NK-92 treated with Interleukin-12 subunit alpha and Interleukin-12 subunit beta, amount 100 ng/mL, for 24 hours (cell line): ENCODE data around the gene EXOSC3.
"Not testable (repeated sequence)": the region's sequence is repeated elsewhere in the genome, so short reads cannot be mapped to it uniquely, and the experiment has no call there.

Experiments used
- DNase-seq: peaks from one replicate; lab custom pipeline; 2025; lab: John Stamatoyannopoulos, UW

EXOSC3 gene

DNA sequence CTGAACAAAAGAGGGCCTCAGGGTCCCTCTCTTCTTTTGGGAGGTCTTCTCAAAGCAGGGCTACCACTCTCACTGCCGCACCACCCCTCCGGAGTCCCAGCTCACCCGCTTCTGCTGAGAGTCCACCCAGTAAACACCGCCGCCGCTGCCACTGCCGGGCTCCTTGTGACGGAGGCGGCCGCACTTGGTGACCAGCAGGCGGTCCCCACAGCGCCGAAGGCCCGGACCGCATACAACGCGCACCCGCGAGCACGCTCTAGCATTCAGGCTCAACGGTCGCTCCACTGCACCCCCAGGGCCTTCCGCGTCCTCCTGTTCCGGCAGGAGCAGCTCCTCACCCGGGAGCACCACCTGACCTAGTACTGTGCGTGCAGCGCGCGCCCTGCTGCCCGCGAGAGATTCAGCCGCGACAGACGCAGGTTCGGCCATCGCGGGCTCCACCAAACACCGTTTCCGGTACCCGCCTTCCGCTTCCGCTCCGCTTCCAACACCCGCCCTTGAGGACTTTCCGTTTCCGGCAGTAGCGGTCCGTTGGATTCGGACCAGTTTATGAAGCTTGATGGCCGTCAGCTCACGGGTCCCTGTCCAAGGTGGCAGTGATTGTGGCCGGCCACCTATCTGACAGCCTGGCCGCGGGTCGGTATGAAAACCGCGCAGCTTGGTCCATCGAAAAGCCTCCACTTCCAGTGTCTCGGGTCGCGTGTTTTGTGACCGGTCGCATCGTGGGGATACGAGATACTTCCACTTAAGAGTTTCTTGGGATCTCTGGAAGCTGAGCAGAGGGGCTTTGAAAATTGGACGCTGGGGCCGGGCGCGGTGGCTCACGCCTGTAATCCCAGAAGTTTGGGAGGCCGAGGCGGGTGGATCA, at the start of gene EXOSC3:
Gene EXOSC3 (minus strand): TSS at position 449 of the 868 bp plus-strand sequence. CDS start 20 bp downstream, at position 429.
- DNase-seq: peak; percentile 66

DNA sequence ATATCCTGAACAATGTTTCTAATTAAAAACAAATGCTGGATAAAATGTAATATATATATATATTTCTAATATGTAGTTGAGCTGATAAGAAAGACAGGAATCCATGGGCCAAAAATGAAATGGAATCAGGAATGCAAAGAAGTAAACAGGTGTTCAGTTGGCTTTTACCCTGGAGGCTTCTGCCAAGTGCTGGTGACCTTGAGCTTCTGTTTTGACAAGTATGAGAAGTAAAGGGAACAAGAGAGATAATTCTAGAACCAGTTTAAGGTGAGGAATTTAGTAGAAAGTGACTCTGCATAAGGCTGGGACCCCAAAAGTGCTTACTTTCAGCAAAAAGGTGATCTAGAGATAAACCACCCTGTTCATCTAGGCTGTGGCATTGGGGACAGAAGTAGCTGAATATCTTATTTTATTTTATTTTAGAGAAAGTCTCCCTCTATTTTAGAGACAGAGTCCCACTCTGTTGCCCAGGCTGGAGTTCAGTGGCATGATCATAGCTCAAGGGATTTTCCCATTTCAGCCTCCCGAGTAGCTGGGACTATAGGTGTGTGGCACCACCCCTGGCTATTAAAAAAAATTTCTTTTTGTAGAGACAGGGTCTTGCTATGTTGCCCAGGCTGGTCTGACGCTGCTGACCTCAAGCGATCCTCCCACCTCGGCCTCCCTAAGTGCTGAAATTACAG, 42.8 kb upstream of the EXOSC3 start:
- DNase-seq: no peak

DNA sequence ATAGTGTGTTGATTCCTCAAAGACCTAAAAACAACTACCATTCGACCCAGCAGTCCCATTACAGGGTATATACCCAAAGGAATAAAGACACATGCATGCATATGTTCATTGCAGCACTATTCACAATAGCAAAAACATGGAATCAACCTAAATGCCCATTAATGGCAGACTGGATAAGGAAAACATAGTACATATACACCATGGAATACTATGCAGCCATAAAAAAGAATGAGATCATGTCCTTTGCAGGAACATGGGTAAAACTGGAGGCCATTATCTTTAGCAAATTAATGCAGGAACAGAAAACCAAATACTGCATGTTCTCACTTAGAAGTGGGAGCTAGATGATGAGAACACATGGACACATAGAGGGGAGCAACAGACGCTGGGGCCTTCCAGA, 40.3 kb upstream of the EXOSC3 start:
- not testable (repeated sequence) for DNase-seq

DNA sequence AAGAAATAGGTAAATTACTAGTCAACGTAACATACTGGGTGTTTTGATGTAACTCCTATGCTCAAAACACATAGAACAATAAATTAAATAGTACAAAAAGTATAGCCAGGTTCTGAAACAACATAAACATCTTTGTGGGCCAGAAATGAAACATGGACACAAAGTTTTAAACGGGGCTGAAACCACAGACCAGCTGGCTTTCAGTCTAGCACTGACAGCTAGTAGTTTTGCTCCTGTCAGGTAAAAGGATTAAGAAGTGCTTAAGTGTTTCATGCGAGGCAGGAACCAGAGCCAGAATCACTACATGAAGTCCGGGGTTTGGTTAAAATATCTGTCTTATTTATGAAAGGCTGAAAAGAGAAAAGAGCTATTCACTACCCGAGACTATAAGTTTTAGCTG, 35.3 kb upstream of the EXOSC3 start:
- DNase-seq: no peak

DNA sequence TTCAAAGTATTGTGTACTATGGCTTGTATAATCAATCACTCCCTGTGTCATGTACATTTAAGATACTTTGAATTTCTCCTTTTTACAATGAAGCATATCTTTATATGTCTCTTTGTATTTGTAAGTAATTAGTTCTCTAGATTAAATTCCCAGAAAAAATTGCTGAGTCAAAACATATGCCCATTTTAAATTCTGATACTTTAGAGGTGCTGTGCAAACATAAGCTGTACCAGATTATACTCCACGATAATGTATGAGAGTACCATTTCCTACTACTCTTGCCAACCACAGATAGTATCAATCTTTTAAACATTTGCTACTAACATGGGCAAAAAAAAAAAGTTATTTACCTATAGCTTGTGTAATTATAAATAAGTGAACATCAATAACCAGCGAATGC, 34.0 kb upstream of the EXOSC3 start:
- no peak for DNase-seq

DNA sequence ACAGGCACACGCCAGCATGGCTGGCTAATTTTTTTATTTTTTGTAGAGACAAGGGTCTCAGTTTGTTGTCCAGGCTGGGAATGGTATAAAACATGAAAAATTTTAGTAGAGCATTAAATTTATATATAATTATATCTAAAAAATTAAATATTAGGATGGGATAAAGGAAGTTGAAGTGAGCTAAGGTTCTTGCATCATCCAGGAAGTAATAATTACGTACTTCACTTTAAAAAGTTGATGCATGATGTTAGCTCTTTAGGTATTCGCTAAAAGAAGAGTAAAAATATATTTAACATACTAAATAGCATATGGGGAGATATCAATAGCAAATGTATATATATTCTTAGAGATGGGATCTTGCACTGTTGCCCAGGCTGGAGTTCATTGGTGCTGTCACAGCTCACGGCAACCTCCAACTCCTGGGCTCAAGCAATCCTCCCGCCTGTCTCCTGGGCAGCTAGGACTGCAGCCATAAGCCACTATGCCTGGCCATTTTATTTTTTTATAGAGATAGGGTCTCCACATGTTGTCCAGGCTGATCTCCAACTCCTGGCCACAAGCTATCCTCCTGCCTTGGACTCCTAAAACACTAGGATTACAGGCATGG, 28.0 kb upstream of the EXOSC3 start:
- DNase-seq: no peak

DNA sequence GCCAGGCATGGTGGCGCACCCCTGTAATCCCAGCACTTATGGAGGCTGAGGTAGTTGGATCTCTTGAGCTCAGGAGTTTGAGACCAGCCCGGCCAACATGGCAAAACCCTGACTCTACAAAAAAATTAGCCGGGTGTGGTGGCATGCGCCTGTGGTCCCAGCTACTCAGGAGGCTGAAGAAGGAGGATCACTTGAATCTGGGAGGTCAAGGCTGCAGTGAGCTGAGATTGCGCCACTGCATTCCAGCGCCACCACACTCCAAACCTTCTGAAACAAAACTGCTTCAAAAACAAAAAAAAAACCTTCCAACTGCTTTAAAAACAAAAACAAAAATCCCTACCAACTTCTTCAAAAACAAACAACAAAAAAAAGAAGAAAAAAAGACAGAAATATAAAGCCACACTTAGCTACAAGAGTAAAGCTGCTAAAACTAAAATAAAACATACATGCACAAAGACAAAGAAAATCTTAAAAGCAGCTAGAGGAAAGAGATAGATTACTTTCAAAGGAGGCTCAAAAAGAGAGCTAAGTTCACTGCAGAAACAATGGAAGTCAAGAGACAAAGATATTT, 27.1 kb upstream of the EXOSC3 start:
- no peak for DNase-seq

DNA sequence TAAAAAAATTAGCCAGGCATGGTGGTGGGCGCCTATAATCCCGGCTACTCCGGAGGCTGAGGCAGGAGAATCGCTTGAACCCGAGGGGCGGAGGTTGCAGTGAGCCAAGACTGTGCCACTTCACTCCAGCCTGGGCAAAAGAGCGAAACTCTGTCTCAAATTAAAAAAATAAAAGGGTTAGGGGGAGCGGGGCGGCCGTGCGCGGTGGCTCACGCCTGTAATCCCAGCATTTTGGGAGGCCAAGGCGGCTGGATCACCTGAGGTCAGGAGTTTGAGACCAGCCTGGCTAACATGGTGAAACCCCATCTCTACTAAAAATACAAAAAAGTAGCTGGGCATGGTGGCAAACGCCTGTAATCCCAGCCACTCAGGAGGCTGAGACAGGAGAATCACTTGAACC, 24.8 kb upstream of the EXOSC3 start:
- not testable (repeated sequence) for DNase-seq

DNA sequence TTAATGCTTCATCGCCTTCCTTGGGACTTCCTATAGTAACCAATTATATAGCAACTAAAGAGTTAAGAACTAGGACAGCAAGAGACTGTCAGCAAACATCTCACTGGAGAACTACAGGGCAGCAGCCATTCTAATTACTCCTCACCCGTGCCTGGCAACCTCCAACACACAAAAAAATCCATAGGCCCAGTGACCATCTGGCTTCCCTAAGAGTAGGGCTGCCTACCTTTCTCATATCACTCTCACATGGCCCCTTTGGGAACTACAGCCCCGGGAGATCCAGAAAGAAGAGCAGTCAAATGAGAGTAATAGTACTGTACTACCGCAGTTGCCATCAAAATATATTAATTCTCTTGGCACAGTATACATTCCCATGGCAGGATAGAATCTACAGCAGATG, 21.4 kb upstream of the EXOSC3 start:
- no peak for DNase-seq

DNA sequence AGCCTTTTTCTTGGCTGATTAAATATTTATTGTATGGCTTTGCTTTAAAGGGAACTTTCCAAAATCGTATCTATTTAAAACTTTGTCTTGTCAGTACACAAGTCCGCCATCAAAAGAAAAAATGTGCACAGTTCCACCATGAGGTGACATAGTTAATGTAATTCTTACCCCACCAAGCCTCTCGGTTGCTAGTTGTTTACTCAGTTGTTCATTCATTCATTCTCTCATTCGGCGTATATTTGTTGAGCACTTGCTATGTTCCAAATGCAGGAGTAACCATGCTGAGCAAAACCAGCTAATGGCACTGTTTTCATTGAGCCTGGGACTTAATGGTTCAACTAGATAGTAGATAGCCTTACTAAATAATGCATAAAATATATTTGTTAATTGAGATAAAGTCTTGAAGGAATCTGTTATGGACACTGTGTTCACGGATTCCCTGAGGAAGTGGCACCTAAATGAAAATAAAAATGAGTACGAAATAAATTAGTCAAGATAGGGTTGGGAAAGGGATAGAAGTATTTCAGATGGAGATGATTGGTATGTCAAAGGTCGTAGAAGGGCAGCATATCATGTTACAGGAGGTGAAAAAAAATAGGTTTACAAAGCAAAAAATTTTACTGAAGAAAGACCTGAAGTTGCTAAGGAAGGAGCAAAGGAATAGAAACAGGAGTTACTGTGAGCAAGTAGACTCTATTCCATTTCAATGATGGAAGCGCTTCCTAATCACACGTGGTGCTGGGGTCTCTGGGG, 17.3 kb upstream of the EXOSC3 start:
- DNase-seq: no peak

DNA sequence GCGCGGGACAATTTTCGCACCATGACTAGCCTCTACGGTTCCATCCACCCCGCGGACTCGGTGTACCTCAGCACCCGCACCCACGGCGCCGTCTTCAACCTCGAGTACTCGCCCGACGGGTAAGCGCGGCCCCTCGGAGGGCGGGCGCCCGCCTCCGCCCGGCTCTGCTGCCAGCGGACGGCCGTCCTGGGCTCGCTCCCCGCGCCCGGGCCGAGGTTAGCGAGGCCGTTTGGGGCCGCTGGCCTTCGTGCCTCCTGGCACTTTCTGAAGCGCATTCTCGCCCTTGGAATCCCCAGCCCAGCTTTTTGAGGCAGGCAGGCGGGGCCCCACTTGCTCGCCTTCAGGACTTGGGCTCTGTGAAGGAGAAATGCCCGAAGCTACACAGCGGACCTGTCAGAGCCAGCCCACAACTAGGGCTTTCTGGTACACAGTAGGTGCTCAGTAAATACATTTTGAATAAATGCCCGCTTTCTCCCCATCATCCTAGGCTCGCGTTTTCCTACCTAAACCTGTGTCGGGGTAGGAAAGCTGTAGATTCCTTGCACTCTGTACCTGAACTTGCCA, 16.5 kb upstream of the EXOSC3 start:
- no peak for DNase-seq

DNA sequence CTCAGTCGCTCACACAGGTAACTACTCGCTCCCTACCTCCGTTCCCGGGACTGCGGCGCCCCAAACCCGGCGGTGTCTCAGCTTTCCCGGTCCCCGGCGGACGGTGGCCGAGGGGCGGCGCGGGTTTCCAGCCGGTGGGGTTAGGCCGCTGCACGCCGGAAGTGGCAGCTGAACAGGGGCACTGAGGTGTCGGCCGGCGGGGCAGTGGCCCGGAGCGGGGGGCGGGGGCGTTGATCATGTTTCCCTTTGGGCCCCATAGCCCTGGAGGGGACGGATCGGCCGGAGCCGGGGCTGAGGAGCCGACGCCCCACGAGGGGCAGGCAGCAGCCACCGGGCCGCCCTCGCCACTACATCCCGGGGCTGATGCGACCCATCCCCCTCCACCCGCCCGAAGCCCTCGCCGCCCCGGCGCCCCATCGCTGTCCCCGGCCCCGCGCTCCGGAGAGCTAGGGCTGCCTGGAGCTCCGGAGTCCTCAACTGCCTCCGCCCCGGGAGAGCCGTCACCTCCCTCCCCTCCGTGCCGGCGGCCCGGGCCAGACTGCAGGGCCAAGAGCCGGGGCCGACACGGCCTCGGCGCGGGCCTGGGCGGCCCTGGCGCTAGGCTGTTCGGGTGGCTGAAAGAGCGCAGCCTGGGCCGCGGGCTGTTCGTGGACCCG, 15.9 kb upstream of the EXOSC3 start, which contains the start of gene DCAF10:
Gene DCAF10 (plus strand): TSS at position 167 of the 656 bp plus-strand sequence. CDS start 70 bp downstream, at position 237.
- peak; percentile 84 for DNase-seq

DNA sequence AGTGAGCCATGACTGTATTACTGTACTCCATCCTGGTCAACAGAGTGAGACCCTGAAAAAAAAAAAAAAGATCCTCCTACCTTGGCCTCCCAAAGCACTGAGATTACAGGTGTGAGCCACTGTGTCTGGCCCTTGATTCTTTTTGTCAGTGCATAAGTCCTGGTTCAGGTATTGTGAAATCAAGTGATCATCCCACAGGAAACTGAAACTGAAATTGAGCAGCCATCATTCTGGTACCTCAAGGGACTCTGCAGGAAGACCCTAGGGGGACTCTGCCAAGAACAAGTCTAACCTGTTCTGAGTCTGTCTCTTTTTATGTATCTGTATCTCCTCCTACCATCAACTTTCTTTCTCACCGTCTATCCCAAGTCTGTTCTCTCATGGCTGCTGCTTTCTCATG, 13.8 kb upstream of the EXOSC3 start:
- DNase-seq: no peak

DNA sequence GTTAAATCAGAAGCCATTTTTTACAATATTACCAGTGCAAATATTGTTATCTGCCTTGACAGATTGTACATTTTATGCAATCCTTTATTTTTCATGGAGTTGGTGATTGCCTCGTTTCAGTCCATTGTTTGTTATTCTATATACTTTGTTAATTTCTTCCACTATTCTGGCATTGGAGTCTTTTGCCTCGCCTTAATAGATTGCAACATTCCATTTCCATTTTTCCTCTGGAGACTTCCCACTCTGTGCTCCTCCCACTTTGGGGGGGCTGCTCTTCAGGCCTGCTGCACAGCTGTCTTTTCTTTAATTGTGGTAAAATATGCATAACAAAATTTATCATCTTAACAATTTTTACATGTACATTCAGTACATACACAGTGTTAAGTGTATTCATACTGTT, 11.4 kb upstream of the EXOSC3 start:
- DNase-seq: no peak

DNA sequence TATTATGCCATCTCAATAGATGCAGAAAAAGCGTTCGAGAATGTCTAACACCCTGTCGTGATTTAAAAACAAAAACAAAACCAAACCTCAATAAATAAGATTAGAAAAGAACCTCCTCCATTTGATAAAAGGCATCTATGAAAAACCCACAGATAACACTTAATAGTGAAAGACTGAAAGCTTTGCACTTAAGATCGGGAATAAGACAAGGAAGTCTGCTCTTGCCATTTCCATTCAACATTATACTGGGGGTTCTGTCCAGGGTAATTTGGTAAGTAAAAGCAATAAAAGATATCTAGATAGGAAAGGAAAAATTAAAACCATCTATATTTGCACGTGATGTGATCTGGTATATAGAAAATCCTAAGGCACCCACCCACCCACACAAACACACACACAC, 7.3 kb upstream of the EXOSC3 start:
- DNase-seq: no peak

DNA sequence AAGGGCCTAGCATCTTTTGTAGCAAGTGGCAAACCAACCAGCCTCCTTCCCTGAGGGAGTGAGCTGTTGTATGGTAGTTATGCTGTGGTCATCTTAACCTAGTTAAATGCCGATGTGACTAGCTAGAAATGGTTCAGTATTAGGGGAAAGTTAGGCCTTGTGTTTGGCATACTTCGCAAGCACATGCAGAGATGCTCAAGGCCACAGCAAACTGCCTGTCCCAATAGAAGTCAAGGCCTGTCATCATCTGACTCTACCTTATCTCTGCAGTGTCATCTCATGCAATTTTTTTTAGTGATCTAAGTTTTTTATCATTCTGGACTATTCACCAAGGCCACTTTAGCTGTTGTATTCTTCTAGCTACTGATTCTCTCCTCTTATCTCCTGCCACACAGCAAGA, 5.2 kb upstream of the EXOSC3 start:
- no peak for DNase-seq

DNA sequence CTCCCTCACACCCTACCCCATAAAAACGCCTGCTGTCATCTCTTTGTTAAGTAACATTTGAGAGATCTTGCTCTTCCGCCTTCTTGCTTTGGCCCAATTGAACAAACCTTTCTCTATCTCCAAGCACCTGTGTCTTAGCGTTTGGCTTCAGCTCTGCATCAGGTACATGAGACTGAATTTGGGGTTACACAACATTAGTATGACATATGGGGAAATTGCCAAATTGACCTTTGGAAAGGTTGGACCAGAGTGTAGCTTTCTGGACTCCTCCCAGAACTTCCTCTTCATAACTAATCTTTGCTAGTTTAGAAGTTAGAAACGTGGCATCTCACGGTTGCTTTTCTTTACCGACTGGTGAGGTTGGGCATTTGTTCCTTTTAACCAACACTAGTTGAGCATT, 3.5 kb upstream of the EXOSC3 start:
- no peak for DNase-seq

DNA sequence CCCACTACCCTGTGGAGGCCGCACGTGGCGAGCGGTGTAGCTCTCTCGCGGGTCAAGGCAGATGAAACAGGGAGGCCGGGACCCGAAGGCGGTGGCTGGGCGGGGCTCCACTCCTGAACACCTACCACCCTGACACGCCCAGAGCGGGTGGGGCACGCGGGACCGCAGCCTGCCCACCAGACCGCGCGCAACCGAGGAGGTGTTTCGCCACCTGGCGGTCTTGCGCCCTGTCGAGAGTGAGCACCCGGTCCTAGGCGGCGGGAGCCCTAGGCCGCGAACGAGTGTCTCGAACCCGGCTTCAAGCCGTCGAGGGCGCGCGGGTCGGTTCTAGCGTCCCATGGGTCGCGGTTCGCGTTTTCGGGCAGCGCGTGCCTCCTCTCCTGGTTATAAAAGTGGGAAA, 2.2 kb upstream of the EXOSC3 start:
- no peak for DNase-seq

DNA sequence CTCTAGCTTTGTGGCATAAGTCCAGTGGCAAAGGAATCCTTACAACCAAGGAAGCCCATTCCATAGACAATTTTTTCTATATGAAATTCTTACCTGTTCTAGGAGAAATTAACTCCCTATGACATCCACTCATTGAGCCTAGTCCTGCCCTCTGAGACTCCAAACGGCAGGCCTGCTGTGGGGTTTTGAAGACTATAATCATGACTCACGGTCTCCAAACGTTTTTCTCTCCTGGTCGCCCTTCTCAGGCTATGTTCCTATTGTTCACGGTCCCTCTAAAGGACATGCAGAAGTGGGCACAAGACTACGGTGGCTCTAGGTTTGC, 611 bp downstream of the EXOSC3 start:
- DNase-seq: no peak

DNA sequence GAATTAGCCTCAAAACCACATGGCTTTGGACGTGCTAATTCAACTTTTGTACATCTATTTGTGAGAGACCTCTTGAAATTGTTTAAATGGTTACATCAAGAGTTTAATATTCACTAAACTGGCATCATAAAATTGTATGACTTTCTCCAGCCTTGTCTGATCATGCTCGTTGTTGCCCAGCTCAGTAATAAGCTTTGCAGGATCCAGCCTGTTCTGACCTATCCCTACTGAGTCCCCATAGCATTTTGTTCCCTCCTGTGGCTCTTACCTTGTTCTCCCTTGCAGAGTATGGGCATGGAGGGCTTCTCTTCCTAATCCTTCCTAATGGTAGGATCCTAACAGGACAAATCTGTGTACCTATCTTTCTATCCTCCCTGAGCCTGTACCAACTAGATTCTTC, 6.3 kb downstream of the EXOSC3 start:
- DNase-seq: no peak

DNA sequence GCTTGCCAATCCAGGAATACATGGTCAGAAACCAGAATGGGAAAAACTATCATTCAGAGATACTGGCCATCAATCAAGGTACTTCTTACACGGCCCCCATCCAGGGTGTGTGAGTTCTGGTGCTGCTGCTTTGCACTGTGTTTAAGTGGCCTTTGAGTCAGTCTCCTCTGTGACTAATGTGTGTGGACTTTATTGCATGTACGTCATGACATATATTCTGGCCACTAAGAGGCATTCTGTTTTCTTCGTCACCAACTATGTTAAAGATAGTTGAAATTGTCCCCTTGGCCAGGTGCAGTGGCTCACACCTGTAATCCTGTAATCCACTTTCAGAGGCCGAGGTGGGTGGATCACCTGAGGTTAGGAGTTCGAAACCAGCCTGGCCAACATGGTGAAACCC, 8.5 kb downstream of the EXOSC3 start:
- DNase-seq: no peak
